A549 (cell line): ENCODE measurements around the gene DDX18. TPM values are rescaled to one million over a fixed set of nuclear protein-coding genes. Genes with fewer than 3 reads are reported as not detected.

Experiments used
- ATAC-seq, 2 experiments: fragments of 200-7000 bp in 1 of 2; fragments of >200 bp in 1 of 2; cut with Nextera tagmentation in 1 of 2; cut with Tn5 transposase in 1 of 2; 3 replicates each; pipeline versions ENCODE4 v1.8.0 to v1.9.1; 2018 to 2020; ENCODE audit warnings: mild to moderate bottlenecking in 1 of 2, moderate library complexity in 1 of 2
- CTCF ChIA-PET: fragments of 300-600 bp; sonication (Branson Sonifier 250); formaldehyde crosslinking; extraction: SDS; loops from one replicate; lab custom pipeline; 2021; ENCODE audit warnings: antibody characterized with exemption, inconsistent platforms; lab: Yijun Ruan, JAX
- POLR2A ChIA-PET: fragments of 350-600 bp; formaldehyde crosslinking; extraction: SDS; loops from one replicate; lab custom pipeline; 2021; ENCODE audit warnings: antibody characterized with exemption, inconsistent platforms; lab: Yijun Ruan, JAX
- DNase-seq, 2 experiments: peaks; one replicate each; pipeline versions ENCODE4 v3.0.0 to v3.0.0-alpha.2; 2011 to 2016; ENCODE audit warnings: low read depth in 1 of 2, low spot score in 1 of 2
- FAIRE-seq: peaks from 2 replicates; lab custom pipeline; 2011; peaks lifted over from hg19 to GRCh38; lab: Jason Lieb, UNC
- H3K27ac ChIP-seq, 2 experiments: fragments of >200 bp; sonication (Bioruptor Twin); formaldehyde crosslinking; 3 replicates each; pipeline ENCODE4 v1.5.1; 2016 to 2017
- H3K4me1 ChIP-seq: fragments of >200 bp; sonication (Bioruptor Twin); formaldehyde crosslinking; 3 replicates; pipeline ENCODE4 v1.6.1; 2016
- H3K4me2 ChIP-seq: fragments of >200 bp; sonication (Bioruptor Twin); formaldehyde crosslinking; 3 replicates; pipeline ENCODE4 v1.6.1; 2016
- H3K4me3 ChIP-seq: fragments of >200 bp; sonication (Bioruptor Twin); formaldehyde crosslinking; 3 replicates; pipeline ENCODE4 v1.5.1; 2016
- H3K9me3 ChIP-seq: fragments of >200 bp; sonication (Bioruptor Twin); formaldehyde crosslinking; 3 replicates; pipeline ENCODE4 v1.6.1; 2016
- CBX2 ChIP-seq: fragments of 200-600 bp; sonication (generic); IDR thresholded peaks from 2 replicates; pipeline ENCODE4 v1.6.1; 2016; ENCODE audit warnings: low read depth, mild to moderate bottlenecking, borderline replicate concordance
- CBX8 ChIP-seq: fragments of 200-600 bp; sonication (generic); IDR thresholded peaks from 2 replicates; pipeline ENCODE4 v1.6.1; 2016
- CEBPB ChIP-seq, 2 experiments: fragments of >200 bp in 1 of 2; sonication (Bioruptor Twin) in 1 of 2; formaldehyde crosslinking in 1 of 2; IDR thresholded peaks; 2 replicates each; pipeline ENCODE4 v1.6.1; 2012 to 2016
- CTCF ChIP-seq: fragments of >200 bp; sonication (Bioruptor Twin); formaldehyde crosslinking; IDR thresholded peaks from 3 replicates; pipeline ENCODE4 v1.5.1; 2016
- E2F6 ChIP-seq: IDR thresholded peaks from 2 replicates; pipeline ENCODE4 v1.6.1; 2012; ENCODE audit warnings: low read depth, borderline replicate concordance
- EHMT2 ChIP-seq: fragments of 200-600 bp; sonication (generic); IDR thresholded peaks from 2 replicates; pipeline ENCODE4 v1.6.1; 2016; ENCODE audit warnings: antibody characterized with exemption, low read depth, mild to moderate bottlenecking, moderate library complexity
- ELK1 ChIP-seq: fragments of 150-350 bp; IDR thresholded peaks from 2 replicates; pipeline ENCODE4 v1.6.1; 2014; ENCODE audit warnings: low read depth, mild to moderate bottlenecking, low read length
- EP300 ChIP-seq, 2 experiments: fragments of >200 bp; sonication (Bioruptor Twin); formaldehyde crosslinking; IDR thresholded peaks; 2 replicates in 1 of 2; 3 replicates in 1 of 2; pipeline ENCODE4 v1.6.1; 2016 to 2017
- ESRRA ChIP-seq: fragments of 150-350 bp; IDR thresholded peaks from 2 replicates; pipeline ENCODE4 v1.6.1; 2014; ENCODE audit warnings: mild to moderate bottlenecking, low read length, borderline replicate concordance
- FOSB ChIP-seq: fragments of 250-450 bp; sonication (Bioruptor Pico); IDR thresholded peaks from 2 replicates; pipeline ENCODE4 v1.5.0; 2020; ENCODE audit warnings: mild to moderate bottlenecking, moderate library complexity
- HDAC2 ChIP-seq: fragments of 200-600 bp; sonication (generic); IDR thresholded peaks from 2 replicates; pipeline ENCODE4 v1.6.1; 2016
- HOXB13 ChIP-seq: fragments of 250-450 bp; sonication (Bioruptor Pico); IDR thresholded peaks from 2 replicates; pipeline ENCODE4 v1.5.0; 2020; ENCODE audit warnings: low read depth, mild to moderate bottlenecking, moderate library complexity
- HOXB5 ChIP-seq: fragments of 250-450 bp; sonication (Bioruptor Pico); IDR thresholded peaks from 2 replicates; pipeline ENCODE4 v1.5.0; 2020; ENCODE audit warnings: mild to moderate bottlenecking, moderate library complexity
- JUN ChIP-seq, 2 experiments: fragments of >200 bp; sonication (Bioruptor Twin); formaldehyde crosslinking; IDR thresholded peaks; 2 replicates in 1 of 2; 3 replicates in 1 of 2; pipeline ENCODE4 v1.6.1; 2016 to 2017
- KDM1A ChIP-seq: fragments of 200-600 bp; sonication (generic); IDR thresholded peaks from 2 replicates; pipeline ENCODE4 v1.6.1; 2016; ENCODE audit warnings: low read depth, mild to moderate bottlenecking
- MAZ ChIP-seq: fragments of 150-350 bp; IDR thresholded peaks from 2 replicates; pipeline ENCODE4 v1.6.1; 2014; ENCODE audit warnings: antibody characterized with exemption, low read depth, low read length, borderline replicate concordance
- MYC ChIP-seq: IDR thresholded peaks from 2 replicates; pipeline ENCODE4 v1.6.1; 2012; ENCODE audit warnings: mild to moderate bottlenecking, inconsistent platforms, low read length, improper control_type of control experiment, borderline replicate concordance
- NFE2L2 ChIP-seq: fragments of 150-350 bp; conservative IDR thresholded peaks from 2 replicates; pipeline ENCODE4 v1.6.1; 2014; ENCODE audit warnings: low read length
- POLR2A ChIP-seq: IDR thresholded peaks from 2 replicates; pipeline ENCODE4 v1.6.1; 2012; ENCODE audit warnings: mild to moderate bottlenecking, low read length
- POLR2AphosphoS2 ChIP-seq: conservative IDR thresholded peaks from 2 replicates; pipeline ENCODE4 v1.6.1; 2012; ENCODE audit warnings: low read length, improper control_type of control experiment, inconsistent platforms
- RAD21 ChIP-seq, 2 experiments: fragments of >200 bp in 1 of 2; sonication (Bioruptor Twin) in 1 of 2; formaldehyde crosslinking in 1 of 2; IDR thresholded peaks in 1 of 2; conservative IDR thresholded peaks in 1 of 2; 2 replicates in 1 of 2; 3 replicates in 1 of 2; pipeline ENCODE4 v1.6.1; 2012 to 2018; ENCODE audit warnings: inconsistent platforms in 1 of 2
- RCOR1 ChIP-seq: fragments of 150-350 bp; IDR thresholded peaks from 2 replicates; pipeline ENCODE4 v1.6.1; 2014; ENCODE audit warnings: antibody characterized with exemption, low read length, low read depth
- SMC3 ChIP-seq: fragments of >200 bp; sonication (Bioruptor Twin); formaldehyde crosslinking; IDR thresholded peaks from 3 replicates; pipeline ENCODE4 v1.6.1; 2018; ENCODE audit warnings: inconsistent platforms
- SREBF2 ChIP-seq: fragments of 450-650 bp; IDR thresholded peaks from 2 replicates; pipeline ENCODE4 v1.6.1; 2014; ENCODE audit warnings: mild to moderate bottlenecking, moderate library complexity
- TP53 ChIP-seq: fragments of 250-450 bp; sonication (Bioruptor Pico); IDR thresholded peaks from 2 replicates; pipeline ENCODE4 v1.5.0; 2021; ENCODE audit warnings: mild to moderate bottlenecking, moderate library complexity
- ZFP36 ChIP-seq: fragments of 450-650 bp; IDR thresholded peaks from 2 replicates; pipeline ENCODE4 v1.6.1; 2014; ENCODE audit warnings: borderline replicate concordance; ENCODE audit not compliant: partially characterized antibody
- ZNF302 ChIP-seq: fragments of 250-450 bp; sonication (Bioruptor Pico); IDR thresholded peaks from 2 replicates; pipeline ENCODE4 v1.9.0; 2021; ENCODE audit warnings: inconsistent platforms, mild to moderate bottlenecking, moderate library complexity
- WGBS: methylation state at CpG from one replicate; pipeline ENCODE4 v1.1.6; 2017; ENCODE audit errors: missing lambda C conversion rate; 5-methylcytosine and 5-hydroxymethylcytosine counted together
- polyA plus RNA-seq, 4 experiments: library from polyadenylated mRNA; depleted of rRNA in 3 of 4; stranded (reverse); fragments of >200 nt; fragmentation: RNase III in 1 of 4; extraction: RNeasy Plus Mini Kit Qiagen cat#74134 plus additional on column Dnase treatment in 1 of 4; gene quantifications; 2 replicates in 3 of 4; 3 replicates in 1 of 4; pipeline ENCODE4 v1.2.3, GENCODE V29; 2011 to 2017
- TF ChIP-seq, protein P1 (sequence below): fragments of 200-600 bp; sonication (generic); IDR thresholded peaks from 2 replicates; pipeline ENCODE4 v1.6.1; 2016; ENCODE audit warnings: antibody characterized with exemption, mild to moderate bottlenecking, moderate library complexity
- TF ChIP-seq, protein P2 (sequence below): fragments of 250-450 bp; sonication (Bioruptor Pico); IDR thresholded peaks from 2 replicates; pipeline ENCODE4 v1.5.0; 2021; ENCODE audit warnings: mild to moderate bottlenecking, moderate library complexity, borderline replicate concordance

The DDX18 gene
- polyA plus RNA-seq, 2 of the 4 experiments (the other 2 are of a cell fraction), result 66.6 to 115 TPM

GRCh38 chr2:117786520-117786919, 28.0 kb upstream of the DDX18 start:
- Histone ChIP-seq H3K9me3 (no peaks in the 10 kb centered on the region), H3K4me3 (no peak overlapping the region), H3K4me1 (no peaks in the 10 kb centered on the region), H3K4me2 (no peak overlapping the region), H3K27ac (no peak overlapping the region)
- TF ChIP-seq E2F6 (no peak), ZNF302 (no peak), NFE2L2 (no peak), ESRRA (no peak), CEBPB (IDR thresholded peaks at IDR 0.05) (no peak), CBX8 (no peak), MAZ (no peak), FOSB (CRISPR knock-in tag) (no peak), ZFP36 (no peak), JUN (IDR thresholded peaks at IDR 0.05) (no peak)
- no peak for DNase-seq
- ChIA-PET CTCF (interaction anchor here (1.4 to 2.9 kb wide), 2 partner anchors 14 to 27 kb away, joined by 3 to 13 read pairs; partner anchors contain the start of gene DDX18), POLR2A (no interaction called here)
- ATAC-seq, result no peak
- no peak for FAIRE-seq

DNA sequence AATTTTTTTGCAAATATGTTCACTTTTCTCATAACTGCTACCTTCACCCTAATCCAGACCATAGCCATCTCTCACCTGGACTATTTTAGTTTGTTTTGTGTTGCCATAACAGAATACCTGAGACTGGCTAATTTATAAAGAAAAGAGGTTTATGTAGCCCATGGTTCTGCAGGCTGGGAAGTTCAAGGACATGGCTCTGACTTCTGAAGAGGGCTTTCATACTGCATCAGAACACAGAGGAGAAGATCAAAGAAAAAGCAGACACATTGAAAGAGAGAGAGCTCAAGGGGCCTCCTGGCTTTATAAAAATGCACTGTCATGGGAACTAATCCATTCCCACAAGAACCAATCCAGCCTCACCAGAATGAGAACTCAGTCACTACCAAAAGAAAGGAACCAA, 25.0 kb upstream of the DDX18 start:
- TF ChIP-seq RCOR1 (no peak), EHMT2 (no peak), MYC (no peak), HOXB13 (no peak), CBX2 (no peak), RAD21 (conservative IDR thresholded peaks at IDR 0.05 in 1 of 2, IDR thresholded peaks at IDR 0.05 in 1 of 2) (no peak), HOXB5 (CRISPR knock-in tag) (no peak), ELK1 (no peak), CEBPB (IDR thresholded peaks at IDR 0.05) (no peak), POLR2AphosphoS2 (no peak)
- TF ChIP-seq, protein P1, sequence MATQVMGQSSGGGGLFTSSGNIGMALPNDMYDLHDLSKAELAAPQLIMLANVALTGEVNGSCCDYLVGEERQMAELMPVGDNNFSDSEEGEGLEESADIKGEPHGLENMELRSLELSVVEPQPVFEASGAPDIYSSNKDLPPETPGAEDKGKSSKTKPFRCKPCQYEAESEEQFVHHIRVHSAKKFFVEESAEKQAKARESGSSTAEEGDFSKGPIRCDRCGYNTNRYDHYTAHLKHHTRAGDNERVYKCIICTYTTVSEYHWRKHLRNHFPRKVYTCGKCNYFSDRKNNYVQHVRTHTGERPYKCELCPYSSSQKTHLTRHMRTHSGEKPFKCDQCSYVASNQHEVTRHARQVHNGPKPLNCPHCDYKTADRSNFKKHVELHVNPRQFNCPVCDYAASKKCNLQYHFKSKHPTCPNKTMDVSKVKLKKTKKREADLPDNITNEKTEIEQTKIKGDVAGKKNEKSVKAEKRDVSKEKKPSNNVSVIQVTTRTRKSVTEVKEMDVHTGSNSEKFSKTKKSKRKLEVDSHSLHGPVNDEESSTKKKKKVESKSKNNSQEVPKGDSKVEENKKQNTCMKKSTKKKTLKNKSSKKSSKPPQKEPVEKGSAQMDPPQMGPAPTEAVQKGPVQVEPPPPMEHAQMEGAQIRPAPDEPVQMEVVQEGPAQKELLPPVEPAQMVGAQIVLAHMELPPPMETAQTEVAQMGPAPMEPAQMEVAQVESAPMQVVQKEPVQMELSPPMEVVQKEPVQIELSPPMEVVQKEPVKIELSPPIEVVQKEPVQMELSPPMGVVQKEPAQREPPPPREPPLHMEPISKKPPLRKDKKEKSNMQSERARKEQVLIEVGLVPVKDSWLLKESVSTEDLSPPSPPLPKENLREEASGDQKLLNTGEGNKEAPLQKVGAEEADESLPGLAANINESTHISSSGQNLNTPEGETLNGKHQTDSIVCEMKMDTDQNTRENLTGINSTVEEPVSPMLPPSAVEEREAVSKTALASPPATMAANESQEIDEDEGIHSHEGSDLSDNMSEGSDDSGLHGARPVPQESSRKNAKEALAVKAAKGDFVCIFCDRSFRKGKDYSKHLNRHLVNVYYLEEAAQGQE, result no peak
- no peak overlapping the region for H3K4me2 ChIP-seq
- no peak overlapping the region for H3K4me3 ChIP-seq
- CTCF ChIA-PET, result no interaction called here
- H3K4me1 ChIP-seq, result no peaks in the 10 kb centered on the region
- ATAC-seq (no peak), FAIRE-seq (no peak), DNase-seq (no peak)
- H3K27ac ChIP-seq, result no peak overlapping the region
- POLR2A ChIA-PET, result no interaction called here
- no peaks in the 10 kb centered on the region for H3K9me3 ChIP-seq

DNA sequence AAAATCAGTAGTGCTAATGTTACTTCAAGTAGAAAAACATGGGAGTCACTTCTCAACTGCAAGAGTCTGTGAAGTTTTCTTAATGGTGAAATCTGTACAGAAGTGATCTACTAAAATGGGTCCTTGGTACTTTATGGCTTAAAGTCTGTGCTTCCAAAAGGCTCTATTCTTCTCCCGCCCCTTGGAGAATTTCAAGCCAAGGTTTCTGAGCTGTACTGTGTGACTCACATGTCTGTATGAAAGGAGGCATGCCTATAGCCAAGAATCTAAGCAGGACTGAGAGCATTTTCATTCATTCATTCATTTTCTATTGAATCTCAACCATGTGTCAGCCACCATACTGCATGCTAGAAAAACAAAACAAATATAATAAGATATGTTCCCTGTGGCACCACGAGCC, 19.8 kb upstream of the DDX18 start:
- no peaks in the 10 kb centered on the region for H3K9me3 ChIP-seq
- ChIA-PET POLR2A (interaction anchor here (0.9 kb wide), 1 partner anchor 20 kb away, joined by 3 read pairs; the partner anchor contains the start of gene DDX18), CTCF (interaction anchor here (1.7 kb wide), 1 partner anchor 20 kb away, joined by 7 read pairs; the partner anchor contains the start of gene DDX18)
- H3K4me2 ChIP-seq, result no peak overlapping the region
- 2% methylated on average over 2 of the region's 2 CpGs for WGBS
- DNase-seq (no peak), ATAC-seq (no peak), FAIRE-seq (no peak)
- H3K4me3 ChIP-seq, result no peak overlapping the region
- H3K4me1 ChIP-seq, result no peaks in the 10 kb centered on the region
- no peak overlapping the region for H3K27ac ChIP-seq
- TF ChIP-seq TP53 (CRISPR knock-in tag) (no peak), POLR2A (no peak), KDM1A (no peak), HDAC2 (no peak), CTCF (no peak), SREBF2 (no peak), SMC3 (no peak), EP300 (IDR thresholded peaks at IDR 0.05) (no peak), POLR2AphosphoS2 (no peak)
- TF ChIP-seq, protein P2, sequence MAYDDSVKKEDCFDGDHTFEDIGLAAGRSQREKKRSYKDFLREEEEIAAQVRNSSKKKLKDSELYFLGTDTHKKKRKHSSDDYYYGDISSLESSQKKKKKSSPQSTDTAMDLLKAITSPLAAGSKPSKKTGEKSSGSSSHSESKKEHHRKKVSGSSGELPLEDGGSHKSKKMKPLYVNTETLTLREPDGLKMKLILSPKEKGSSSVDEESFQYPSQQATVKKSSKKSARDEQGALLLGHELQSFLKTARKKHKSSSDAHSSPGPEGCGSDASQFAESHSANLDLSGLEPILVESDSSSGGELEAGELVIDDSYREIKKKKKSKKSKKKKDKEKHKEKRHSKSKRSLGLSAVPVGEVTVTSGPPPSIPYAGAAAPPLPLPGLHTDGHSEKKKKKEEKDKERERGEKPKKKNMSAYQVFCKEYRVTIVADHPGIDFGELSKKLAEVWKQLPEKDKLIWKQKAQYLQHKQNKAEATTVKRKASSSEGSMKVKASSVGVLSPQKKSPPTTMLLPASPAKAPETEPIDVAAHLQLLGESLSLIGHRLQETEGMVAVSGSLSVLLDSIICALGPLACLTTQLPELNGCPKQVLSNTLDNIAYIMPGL, result no peak
